HepG2 (cell line): Measurements from ENCODE around the gene TMEM129. TPM values are rescaled to one million over a fixed set of nuclear protein-coding genes. Genes with fewer than 3 reads are reported as not detected.

Experiments
- ATF4 ChIP-seq, 2 experiments: fragments of 450-650 bp in 1 of 2; sonication (generic) in 1 of 2; formaldehyde crosslinking; IDR thresholded peaks; 2 replicates each; pipeline versions ENCODE4 v1.5.0 to v1.8.0; 2020 to 2022; ENCODE audit warnings: mild to moderate bottlenecking in 1 of 2, missing genetic modification reagents in 1 of 2
- BORCS8-MEF2B ChIP-seq: sonication (generic); formaldehyde crosslinking; IDR thresholded peaks from 2 replicates; pipeline ENCODE4 v1.8.0; 2022; ENCODE audit warnings: mild to moderate bottlenecking, missing genetic modification reagents
- DNMT1 ChIP-seq: sonication (generic); formaldehyde crosslinking; IDR thresholded peaks from 2 replicates; pipeline ENCODE4 v1.5.1; 2020; ENCODE audit warnings: mild to moderate bottlenecking, missing genetic modification reagents
- FOXK1 ChIP-seq: sonication (generic); formaldehyde crosslinking; IDR thresholded peaks from 2 replicates; pipeline ENCODE4 v1.4.0; 2020; ENCODE audit warnings: low read depth, missing genetic modification reagents, borderline replicate concordance
- HIVEP1 ChIP-seq: sonication (generic); formaldehyde crosslinking; IDR thresholded peaks from 2 replicates; pipeline ENCODE4 v1.4.0; 2020; ENCODE audit warnings: mild to moderate bottlenecking, missing genetic modification reagents
- MIER3 ChIP-seq: IDR thresholded peaks from 2 replicates; pipeline ENCODE4 v1.6.1; 2016; ENCODE audit warnings: missing compliant biosample characterization, borderline replicate concordance
- NAIF1 ChIP-seq: sonication (generic); formaldehyde crosslinking; IDR thresholded peaks from 2 replicates; pipeline ENCODE4 v1.5.0; 2020; ENCODE audit warnings: mild to moderate bottlenecking, missing genetic modification reagents, borderline replicate concordance
- SIN3A ChIP-seq: IDR thresholded peaks from 2 replicates; pipeline ENCODE4 v1.6.1; 2011; ENCODE audit warnings: low read depth, mild to moderate bottlenecking, control low read depth, low read length, borderline replicate concordance
- SYNCRIP ChIP-seq: fragments of 200-400 bp; formaldehyde crosslinking; IDR thresholded peaks from 2 replicates; pipeline ENCODE4 v1.6.1; 2018; ENCODE audit warnings: mild to moderate bottlenecking, low read depth, low read length; ENCODE audit not compliant: insufficient read depth
- YEATS2 ChIP-seq: sonication (generic); formaldehyde crosslinking; IDR thresholded peaks from 2 replicates; pipeline ENCODE4 v1.4.0; 2020; ENCODE audit warnings: missing genetic modification reagents, borderline replicate concordance
- ZFX ChIP-seq: sonication (generic); formaldehyde crosslinking; IDR thresholded peaks from 2 replicates; pipeline ENCODE4 v1.4.0; 2020; ENCODE audit warnings: mild to moderate bottlenecking, low read depth, missing genetic modification reagents, moderate library complexity
- ZNF274 ChIP-seq: sonication (generic); formaldehyde crosslinking; IDR thresholded peaks from 2 replicates; pipeline ENCODE4 v1.5.1; 2020; ENCODE audit warnings: mild to moderate bottlenecking, missing genetic modification reagents
- ZNF3 ChIP-seq: IDR thresholded peaks from 2 replicates; pipeline ENCODE4 v1.7.0; 2017; ENCODE audit warnings: inconsistent platforms
- ZNF331 ChIP-seq: sonication (generic); formaldehyde crosslinking; IDR thresholded peaks from 2 replicates; pipeline ENCODE4 v1.4.0; 2020; ENCODE audit warnings: missing genetic modification reagents
- ZNF446 ChIP-seq: sonication (generic); formaldehyde crosslinking; IDR thresholded peaks from 2 replicates; pipeline ENCODE4 v1.5.0; 2020; ENCODE audit warnings: mild to moderate bottlenecking, missing genetic modification reagents
- ZNF550 ChIP-seq: sonication (generic); formaldehyde crosslinking; IDR thresholded peaks from 2 replicates; pipeline ENCODE4 v1.4.0; 2020; ENCODE audit warnings: mild to moderate bottlenecking, missing genetic modification reagents, borderline replicate concordance
- ZNF562 ChIP-seq: sonication (generic); formaldehyde crosslinking; IDR thresholded peaks from 2 replicates; pipeline ENCODE4 v1.8.0; 2022; ENCODE audit warnings: missing genetic modification reagents, borderline replicate concordance
- ZNF883 ChIP-seq: sonication (generic); formaldehyde crosslinking; IDR thresholded peaks from 2 replicates; pipeline ENCODE4 v1.5.1; 2020; ENCODE audit warnings: mild to moderate bottlenecking, missing genetic modification reagents; ENCODE audit errors: not compliant biosample characterization
- polyA plus RNA-seq, 8 experiments: library from polyadenylated mRNA; depleted of rRNA in 3 of 8; stranded (reverse) in 7 of 8; unstranded in 1 of 8; fragments of >200 nt; fragmentation: Illumina TruSeq in 4 of 8; extraction: Trizol in 4 of 8; gene quantifications; 2 replicates each; pipeline versions ENCODE4 v1.2.1 to v1.2.3, GENCODE V29; 2011 to 2016; ENCODE audit warnings: low read depth in 4 of 8, missing spikeins in 1 of 8, mixed read lengths in 1 of 8; ENCODE audit not compliant: insufficient read depth in 1 of 8
- total RNA-seq, 5 experiments: library from RNA; depleted of rRNA; stranded (reverse); fragments of >200 nt; fragmentation: Illumina TruSeq; extraction: Trizol; gene quantifications; 2 replicates each; pipeline ENCODE4 v1.2.3, GENCODE V29; 2016; ENCODE audit warnings: low read depth in 1 of 5
- TF ChIP-seq, protein P1 (sequence below): sonication (generic); formaldehyde crosslinking; IDR thresholded peaks from 2 replicates; pipeline ENCODE4 v1.5.1; 2020; ENCODE audit warnings: mild to moderate bottlenecking, missing genetic modification reagents, moderate library complexity
- TF ChIP-seq, protein P2 (sequence below): sonication (generic); formaldehyde crosslinking; IDR thresholded peaks from 2 replicates; pipeline ENCODE4 v1.4.0; 2020; ENCODE audit warnings: missing genetic modification reagents
- TF ChIP-seq, protein P3 (sequence below): sonication (generic); formaldehyde crosslinking; conservative IDR thresholded peaks from 2 replicates; pipeline ENCODE4 v1.4.0; 2020; ENCODE audit warnings: missing genetic modification reagents

Gene TMEM129
- total and polyA plus RNA-seq, 2 of the 13 experiments (the other 11 are each of a cell fraction or from before 2014, with no cell fraction given) = 19.0 to 25.8 TPM

DNA sequence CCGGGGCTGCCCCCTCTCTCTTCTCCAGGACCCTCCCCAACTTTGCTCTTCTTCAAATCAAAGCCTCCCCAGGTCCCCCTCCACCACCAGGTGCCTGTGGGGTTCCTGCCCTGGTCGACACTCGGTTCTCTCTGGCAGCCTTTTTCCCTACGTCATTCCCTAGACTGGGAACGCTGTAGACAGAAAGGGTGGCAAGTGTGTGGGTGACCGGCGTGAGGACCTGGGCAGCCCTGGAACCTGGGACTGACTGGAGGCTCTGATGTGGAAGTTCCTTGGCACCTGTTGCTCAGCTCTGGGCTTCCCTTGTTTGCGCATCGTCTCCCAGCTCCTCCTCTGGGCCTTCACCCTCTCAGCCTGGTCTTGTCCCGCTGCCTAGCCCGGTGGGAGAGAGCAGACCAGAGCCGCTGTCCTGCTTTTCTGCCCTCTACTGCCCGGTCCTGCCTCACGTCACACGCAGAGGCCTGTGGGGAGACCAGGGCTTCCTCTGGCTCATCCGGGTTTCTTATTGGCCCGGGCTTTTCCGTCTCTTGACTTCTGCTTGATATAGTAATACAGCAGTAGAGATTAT lies 1.5 kb upstream of the TMEM129 start (continued):
- TF ChIP-seq NAIF1 (CRISPR knock-in tag) (no peak), FOXK1 (CRISPR knock-in tag) (no peak), ATF4 (CRISPR knock-in tag; IDR thresholded peaks at IDR 0.05) (no peak), ZNF274 (CRISPR knock-in tag) (0 out of 2 replicates have a peak, but pooled peaks have one; percentile 11), ZNF883 (CRISPR knock-in tag) (peak; percentile 2), ZFX (CRISPR knock-in tag) (peak; percentile 50), SYNCRIP (no peak), DNMT1 (no peak), MIER3 (no peak), ZNF446 (no peak), HIVEP1 (CRISPR knock-in tag) (0 out of 2 replicates have a peak, but pooled peaks have one; percentile 4), ZNF562 (CRISPR knock-in tag) (no peak), BORCS8-MEF2B (CRISPR knock-in tag) (no peak), YEATS2 (CRISPR knock-in tag) (no peak), ZNF3 (CRISPR knock-in tag) (no peak), SIN3A (0 out of 2 replicates have a peak, but pooled peaks have one; percentile 32), ZNF550 (CRISPR knock-in tag) (no peak), ZNF331 (CRISPR knock-in tag) (no peak)
- TF ChIP-seq, protein P1, sequence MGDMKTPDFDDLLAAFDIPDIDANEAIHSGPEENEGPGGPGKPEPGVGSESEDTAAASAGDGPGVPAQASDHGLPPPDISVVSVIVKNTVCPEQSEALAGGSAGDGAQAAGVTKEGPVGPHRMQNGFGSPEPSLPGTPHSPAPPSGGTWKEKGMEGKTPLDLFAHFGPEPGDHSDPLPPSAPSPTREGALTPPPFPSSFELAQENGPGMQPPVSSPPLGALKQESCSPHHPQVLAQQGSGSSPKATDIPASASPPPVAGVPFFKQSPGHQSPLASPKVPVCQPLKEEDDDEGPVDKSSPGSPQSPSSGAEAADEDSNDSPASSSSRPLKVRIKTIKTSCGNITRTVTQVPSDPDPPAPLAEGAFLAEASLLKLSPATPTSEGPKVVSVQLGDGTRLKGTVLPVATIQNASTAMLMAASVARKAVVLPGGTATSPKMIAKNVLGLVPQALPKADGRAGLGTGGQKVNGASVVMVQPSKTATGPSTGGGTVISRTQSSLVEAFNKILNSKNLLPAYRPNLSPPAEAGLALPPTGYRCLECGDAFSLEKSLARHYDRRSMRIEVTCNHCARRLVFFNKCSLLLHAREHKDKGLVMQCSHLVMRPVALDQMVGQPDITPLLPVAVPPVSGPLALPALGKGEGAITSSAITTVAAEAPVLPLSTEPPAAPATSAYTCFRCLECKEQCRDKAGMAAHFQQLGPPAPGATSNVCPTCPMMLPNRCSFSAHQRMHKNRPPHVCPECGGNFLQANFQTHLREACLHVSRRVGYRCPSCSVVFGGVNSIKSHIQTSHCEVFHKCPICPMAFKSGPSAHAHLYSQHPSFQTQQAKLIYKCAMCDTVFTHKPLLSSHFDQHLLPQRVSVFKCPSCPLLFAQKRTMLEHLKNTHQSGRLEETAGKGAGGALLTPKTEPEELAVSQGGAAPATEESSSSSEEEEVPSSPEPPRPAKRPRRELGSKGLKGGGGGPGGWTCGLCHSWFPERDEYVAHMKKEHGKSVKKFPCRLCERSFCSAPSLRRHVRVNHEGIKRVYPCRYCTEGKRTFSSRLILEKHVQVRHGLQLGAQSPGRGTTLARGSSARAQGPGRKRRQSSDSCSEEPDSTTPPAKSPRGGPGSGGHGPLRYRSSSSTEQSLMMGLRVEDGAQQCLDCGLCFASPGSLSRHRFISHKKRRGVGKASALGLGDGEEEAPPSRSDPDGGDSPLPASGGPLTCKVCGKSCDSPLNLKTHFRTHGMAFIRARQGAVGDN (CRISPR knock-in tag) = peak; percentile 66
- TF ChIP-seq, protein P2, sequence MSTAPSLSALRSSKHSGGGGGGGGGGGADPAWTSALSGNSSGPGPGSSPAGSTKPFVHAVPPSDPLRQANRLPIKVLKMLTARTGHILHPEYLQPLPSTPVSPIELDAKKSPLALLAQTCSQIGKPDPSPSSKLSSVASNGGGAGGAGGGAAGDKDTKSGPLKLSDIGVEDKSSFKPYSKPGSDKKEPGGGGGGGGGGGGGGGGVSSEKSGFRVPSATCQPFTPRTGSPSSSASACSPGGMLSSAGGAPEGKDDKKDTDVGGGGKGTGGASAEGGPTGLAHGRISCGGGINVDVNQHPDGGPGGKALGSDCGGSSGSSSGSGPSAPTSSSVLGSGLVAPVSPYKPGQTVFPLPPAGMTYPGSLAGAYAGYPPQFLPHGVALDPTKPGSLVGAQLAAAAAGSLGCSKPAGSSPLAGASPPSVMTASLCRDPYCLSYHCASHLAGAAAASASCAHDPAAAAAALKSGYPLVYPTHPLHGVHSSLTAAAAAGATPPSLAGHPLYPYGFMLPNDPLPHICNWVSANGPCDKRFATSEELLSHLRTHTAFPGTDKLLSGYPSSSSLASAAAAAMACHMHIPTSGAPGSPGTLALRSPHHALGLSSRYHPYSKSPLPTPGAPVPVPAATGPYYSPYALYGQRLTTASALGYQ (CRISPR knock-in tag) = no peak
- TF ChIP-seq, protein P3, sequence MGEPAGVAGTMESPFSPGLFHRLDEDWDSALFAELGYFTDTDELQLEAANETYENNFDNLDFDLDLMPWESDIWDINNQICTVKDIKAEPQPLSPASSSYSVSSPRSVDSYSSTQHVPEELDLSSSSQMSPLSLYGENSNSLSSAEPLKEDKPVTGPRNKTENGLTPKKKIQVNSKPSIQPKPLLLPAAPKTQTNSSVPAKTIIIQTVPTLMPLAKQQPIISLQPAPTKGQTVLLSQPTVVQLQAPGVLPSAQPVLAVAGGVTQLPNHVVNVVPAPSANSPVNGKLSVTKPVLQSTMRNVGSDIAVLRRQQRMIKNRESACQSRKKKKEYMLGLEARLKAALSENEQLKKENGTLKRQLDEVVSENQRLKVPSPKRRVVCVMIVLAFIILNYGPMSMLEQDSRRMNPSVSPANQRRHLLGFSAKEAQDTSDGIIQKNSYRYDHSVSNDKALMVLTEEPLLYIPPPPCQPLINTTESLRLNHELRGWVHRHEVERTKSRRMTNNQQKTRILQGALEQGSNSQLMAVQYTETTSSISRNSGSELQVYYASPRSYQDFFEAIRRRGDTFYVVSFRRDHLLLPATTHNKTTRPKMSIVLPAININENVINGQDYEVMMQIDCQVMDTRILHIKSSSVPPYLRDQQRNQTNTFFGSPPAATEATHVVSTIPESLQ = no peak
